Heart left ventricle (tissue), 16 donors: Measurements from ENCODE around the gene RTBDN. TPM values are rescaled to one million over a fixed set of nuclear protein-coding genes. Genes with fewer than 3 reads are reported as not detected.
A peak's percentile ranks its signal among the peaks of the same experiment; 100 is the strongest.

Experiments used
- ATAC-seq, 4 donors: fragments of 200-7000 bp; cut with Tn5 transposase; one replicate each; pipeline ENCODE4 v1.9.1; 2020 to 2022; ENCODE audit warnings: moderate library complexity in 4 of 4, mild to moderate bottlenecking in 3 of 4, moderate number of reproducible peaks in 1 of 4
- DNase-seq, 5 donors: peaks; one replicate each; pipeline ENCODE4 v3.0.0-alpha.2; 2020
- H3K27ac ChIP-seq, 12 donors: fragments of 200-600 bp; sonication (generic) in 4 of 12; one replicate each; pipeline versions ENCODE4 v1.5.0 to v1.8.0; 2016 to 2022; ENCODE audit warnings: mild to moderate bottlenecking in 2 of 12
- H3K27me3 ChIP-seq, 9 donors: fragments of 200-600 bp; sonication (generic) in 2 of 9; one replicate each; pipeline versions ENCODE4 v1.5.1 to v1.8.0; 2016 to 2022; ENCODE audit warnings: mild to moderate bottlenecking in 3 of 9
- H3K36me3 ChIP-seq, 9 donors: fragments of 200-600 bp; sonication (generic) in 2 of 9; one replicate each; pipeline versions ENCODE4 v1.5.0 to v1.8.0; 2018 to 2022; ENCODE audit warnings: mild to moderate bottlenecking in 2 of 9
- H3K4me1 ChIP-seq, 12 donors: fragments of 200-600 bp; sonication (generic) in 4 of 12; one replicate each; pipeline versions ENCODE4 v1.5.0 to v1.8.0; 2016 to 2022; ENCODE audit warnings: mild to moderate bottlenecking in 3 of 12
- H3K4me3 ChIP-seq, 12 donors: fragments of 200-600 bp; sonication (generic) in 4 of 12; one replicate each; pipeline versions ENCODE4 v1.5.0 to v1.8.0; 2017 to 2022; ENCODE audit warnings: mild to moderate bottlenecking in 9 of 12, moderate library complexity in 4 of 12
- H3K9me3 ChIP-seq, 12 donors: fragments of 200-600 bp; sonication (generic) in 4 of 12; one replicate each; pipeline versions ENCODE4 v1.5.0 to v1.8.0; 2016 to 2022; ENCODE audit warnings: mild to moderate bottlenecking in 1 of 12
- CTCF ChIP-seq, 12 donors: fragments of 200-600 bp; sonication (generic) in 4 of 12; IDR thresholded peaks; one replicate each; pipeline versions ENCODE4 v1.5.0 to v1.8.0; 2018 to 2022; ENCODE audit warnings: antibody characterized with exemption in 12 of 12, mild to moderate bottlenecking in 5 of 12
- POLR2A ChIP-seq, 2 donors: fragments of 450-650 bp; IDR thresholded peaks; one replicate each; pipeline ENCODE4 v1.6.1; 2017; ENCODE audit warnings: antibody characterized with exemption in 2 of 2, mild to moderate bottlenecking in 2 of 2, moderate library complexity in 2 of 2
- WGBS, 4 donors: extraction: QIAGEN DNeasy Blood & Tissue Kit in 2 of 4; methylation state at CpG; one replicate each; pipeline versions ENCODE4 v1.1.5 to v1.1.7; 2013 to 2018; 5-methylcytosine and 5-hydroxymethylcytosine counted together
- intact Hi-C, 10 donors: fragments of 100-400 bp; cut with DNase I; formaldehyde crosslinking; loops; one replicate each; pipeline versions ENCODE4 v1.11.1 to v1.14.2; 2022
- microRNA-seq, 4 donors: library from miRNA; unstranded; fragments of <30 nt; microRNA quantifications; one replicate each; pipeline versions ENCODE4 to v1.2.0, GENCODE V29; 2017 to 2020
- polyA plus RNA-seq, 2 donors: library from polyadenylated mRNA; stranded (reverse); fragments of 200-250 nt; gene quantifications; one replicate each; pipeline ENCODE4 v1.2.3, GENCODE V29; 2013
- total RNA-seq, 9 donors: library from RNA; depleted of rRNA in 2 of 9; stranded (reverse); fragments of >200 nt in 2 of 9; fragmentation: NEBNext Ultra II Directional in 3 of 9; extraction: Animal tissue kit (Norgen Biotek cat#: 25700) in 3 of 9; gene quantifications; one replicate each; pipeline versions ENCODE4 v1.1.0 to v1.2.4, GENCODE V29; 2016 to 2023
- donor health status: ischemic (EF 13 %, LVEDD 7.1; RV severe dilation, severe dysfunction).
- donor health status: healthy with polysubstance abuse.
- donor health status: DM: no; HTN: yes; CAD: no.
- donor health status: DM: no; HTN: no; CAD: no.
- donor health status: ischemic (EF 25% LVEDD 6.9; RV normal size, moderate dysfunction).
- donor health status: ischemic (EF 25% LVEDD 5.7; RV mildly dilated, moderate dysfunction).
- donor health status: healthy.
- donor health status: DM: yes; HTN: yes; CAD: no.
- donor health status: ischemic (EF 35%, LVEDD 5.7; RV mildly dilated, moderate dysfunction).
- donor health status: nonischemic (EF 11% LVEDD 7.7; RV severe dilation, severe dysfunction).
- donor health status: DM: yes; HTN: yes; CAD: no.
- donor health status: PGD.
- donor health status: ischemic (EF 29% LVEDD 5.4; RV normal size, mild dysfunction).
- donor health status: nonischemic (EF 23%, LVEDD 6.1; RV moderate dilation, normal function).

Gene RTBDN
- total and polyA plus RNA-seq, 11 donors, result not detected

- H3K4me3 ChIP-seq, result peak overlapping the region; percentile 41 to 83 (median 68)
- WGBS, 4 donors, result 3 to 4% (median 4%) methylated on average over 32 to 44 of the region's 44 CpGs
- H3K27ac ChIP-seq, result peak overlapping the region; percentile 78 to 99 (median 94)
- H3K27me3 ChIP-seq, result no peaks in the 10 kb centered on the region
- ATAC-seq (peak; percentile 27 to 60 (median 43)), DNase-seq (peak; percentile 84 to 90 (median 86))
- H3K36me3 ChIP-seq, result peaks cover 0 to 2% (median 0%) of the 10 kb centered on the region in 9 donors
- TF ChIP-seq CTCF (IDR thresholded peaks at IDR 0.05), result no peak
- peak in 1 of 2 donors; percentile 54 for TF ChIP-seq POLR2A (IDR thresholded peaks at IDR 0.05)
- no peaks in the 10 kb centered on the region for H3K9me3 ChIP-seq
- peaks cover 0 to 64% (median 51%) of the 10 kb centered on the region in 12 donors for H3K4me1 ChIP-seq
- intact Hi-C loops, result loop anchor here in 1 of 10 donors (2.0 kb wide), 1 partner anchor 15 kb away; no protein-coding TSS in a partner anchor
These were observed 56.1 kb downstream of the RTBDN start for GRCh38 chr19:12778017-12778904.

GRCh38 chr19:12777217-12778016 lies 57.0 kb downstream of the RTBDN start:
- 10 to 12% (median 11%) methylated on average over 43 of the region's 43 CpGs for WGBS, 4 donors
- Histone ChIP-seq H3K4me3 (peak overlapping the region; percentile 41 to 83 (median 68)), H3K27me3 (no peaks in the 10 kb centered on the region), H3K4me1 (peaks cover 0 to 64% (median 49%) of the 10 kb centered on the region in 12 donors), H3K9me3 (no peaks in the 10 kb centered on the region), H3K27ac (peak overlapping the region; percentile 78 to 99 (median 94)), H3K36me3 (peaks cover 0 to 2% (median 0%) of the 10 kb centered on the region in 9 donors)
- DNase-seq, result peak; percentile 83 to 91 (median 87)
- TF ChIP-seq POLR2A (IDR thresholded peaks at IDR 0.05), result peak in 1 of 2 donors; percentile 15
- peak; percentile 93 to 98 (median 97) for TF ChIP-seq CTCF (IDR thresholded peaks at IDR 0.05)
- intact Hi-C loops, result loop anchor here (1.0 to 2.0 kb wide), 4 partner anchors 15 to 19 kb away; no protein-coding TSS in a partner anchor
- peak; percentile 27 to 52 (median 40) for ATAC-seq

Small RNA genes lying within 50 kb of the gene (microRNA-seq; reads per million reads assigned to microRNA genes)
- gene MIR5684 (0 reads per million in 4 donors), gene MIR6794 (0 reads per million in 4 donors)

Other genes starting within 250 kb of the RTBDN start
- 1 to 10 TPM; 3.7 to 8.9 (median 5.3) TPM for gene ZNF490, start 223.8 kb downstream of the RTBDN start, total RNA-seq
- 1 to 10 TPM in 1 of 2 donors, under 1 TPM in 1; 0.91 to 1.1 TPM for gene ZNF490, start 223.8 kb downstream of the RTBDN start, polyA plus RNA-seq
- gene ZNF791, start 223.7 kb downstream of the RTBDN start, total RNA-seq, result 10 to 100 TPM in 8 of 9 donors, 1 to 10 TPM in 1; 9.4 to 22.6 (median 14.3) TPM
- 1 to 10 TPM; 6.1 to 6.9 TPM for gene ZNF791, start 223.7 kb downstream of the RTBDN start, polyA plus RNA-seq
- gene MAN2B1, start 167.8 kb downstream of the RTBDN start, total RNA-seq, result 100 to 1,000 TPM in 1 of 9 donors, 10 to 100 TPM in 8; 16.0 to 135 (median 30.7) TPM
- gene MAN2B1, start 167.8 kb downstream of the RTBDN start, polyA plus RNA-seq, result 10 to 100 TPM; 18.6 to 23.0 TPM
- gene WDR83, start 167.8 kb downstream of the RTBDN start, total RNA-seq, result 1 to 10 TPM; 6.0 to 9.2 (median 7.8) TPM
- gene WDR83, start 167.8 kb downstream of the RTBDN start, polyA plus RNA-seq, result 10 to 100 TPM; 12.3 to 13.0 TPM
- gene DHPS, start 152.7 kb downstream of the RTBDN start, total RNA-seq, result 100 to 1,000 TPM in 1 of 9 donors, 10 to 100 TPM in 8; 47.6 to 121 (median 54.6) TPM
- gene DHPS, start 152.7 kb downstream of the RTBDN start, polyA plus RNA-seq, result 10 to 100 TPM; 57.2 to 57.6 TPM
- not detected for gene GNG14, start 146.6 kb downstream of the RTBDN start, total RNA-seq
- not detected for gene GNG14, start 146.6 kb downstream of the RTBDN start, polyA plus RNA-seq
- gene FBXW9, start 137.9 kb downstream of the RTBDN start, total RNA-seq, result 1 to 10 TPM; 1.5 to 3.6 (median 2.4) TPM
- 1 to 10 TPM; 1.0 to 5.0 TPM for gene FBXW9, start 137.9 kb downstream of the RTBDN start, polyA plus RNA-seq
- 10 to 100 TPM; 33.7 to 57.4 (median 42.6) TPM for gene TNPO2, start 110.6 kb downstream of the RTBDN start, total RNA-seq
- gene TNPO2, start 110.6 kb downstream of the RTBDN start, polyA plus RNA-seq, result 10 to 100 TPM; 18.0 to 29.2 TPM
- 100 to 1,000 TPM in 6 of 9 donors, 10 to 100 TPM in 3; 90.4 to 305 (median 118) TPM for gene TRIR, start 99.9 kb downstream of the RTBDN start, total RNA-seq
- gene TRIR, start 99.9 kb downstream of the RTBDN start, polyA plus RNA-seq, result 100 to 1,000 TPM; 226 to 234 TPM
- gene GET3, start 97.1 kb downstream of the RTBDN start, total RNA-seq, result 10 to 100 TPM; 54.3 to 81.5 (median 61.8) TPM
- gene GET3, start 97.1 kb downstream of the RTBDN start, polyA plus RNA-seq, result 100 to 1,000 TPM in 1 of 2 donors, 10 to 100 TPM in 1; 76.3 to 133 TPM
- not detected for gene BEST2, start 82.8 kb downstream of the RTBDN start, total RNA-seq
- gene BEST2, start 82.8 kb downstream of the RTBDN start, polyA plus RNA-seq, result not detected
- 10 to 100 TPM; 45.5 to 90.1 (median 62.6) TPM for gene HOOK2, start 59.0 kb downstream of the RTBDN start, total RNA-seq
- gene HOOK2, start 59.0 kb downstream of the RTBDN start, polyA plus RNA-seq, result 10 to 100 TPM; 29.9 to 83.5 TPM
- 100 to 1,000 TPM in 4 of 9 donors, 10 to 100 TPM in 5; 19.6 to 205 (median 67.6) TPM for gene JUNB, start 43.1 kb downstream of the RTBDN start, total RNA-seq
- 10 to 100 TPM; 29.6 to 52.9 TPM for gene JUNB, start 43.1 kb downstream of the RTBDN start, polyA plus RNA-seq
- 1,000 to 10,000 TPM in 2 of 9 donors, 100 to 1,000 TPM in 7; 435 to 1,432 (median 684) TPM for gene PRDX2, start 32.8 kb downstream of the RTBDN start, total RNA-seq
- gene PRDX2, start 32.8 kb downstream of the RTBDN start, polyA plus RNA-seq, result 100 to 1,000 TPM; 544 to 645 TPM
- 1 to 10 TPM in 7 of 9 donors, not detected in 2; 1.2 to 6.8 (median 2.2) TPM for gene THSD8, start 32.5 kb downstream of the RTBDN start, total RNA-seq
- gene THSD8, start 32.5 kb downstream of the RTBDN start, polyA plus RNA-seq, result 1 to 10 TPM in 1 of 2 donors, under 1 TPM in 1; 0.35 to 3.2 TPM
- gene RNASEH2A, start 28.0 kb downstream of the RTBDN start, total RNA-seq, result 1 to 10 TPM in 8 of 9 donors, under 1 TPM in 1; 0.63 to 7.6 (median 4.0) TPM
- 1 to 10 TPM; 1.3 to 8.6 TPM for gene RNASEH2A, start 28.0 kb downstream of the RTBDN start, polyA plus RNA-seq
- 1 to 10 TPM in 2 of 9 donors, under 1 TPM in 4, not detected in 3; 0.27 to 1.7 (median 0.31) TPM for gene MAST1, start 3.9 kb upstream of the RTBDN start, total RNA-seq
- under 1 TPM; 0.15 to 0.37 TPM for gene MAST1, start 3.9 kb upstream of the RTBDN start, polyA plus RNA-seq
- gene DNASE2, start 46.9 kb upstream of the RTBDN start, total RNA-seq, result 10 to 100 TPM; 15.9 to 41.1 (median 23.3) TPM
- 10 to 100 TPM; 11.7 to 31.7 TPM for gene DNASE2, start 46.9 kb upstream of the RTBDN start, polyA plus RNA-seq
- under 1 TPM in 2 of 9 donors, not detected in 7; 0.19 to 0.25 TPM for gene KLF1, start 52.6 kb upstream of the RTBDN start, total RNA-seq
- gene KLF1, start 52.6 kb upstream of the RTBDN start, polyA plus RNA-seq, result not detected
- gene GCDH, start 56.6 kb upstream of the RTBDN start, total RNA-seq, result 100 to 1,000 TPM in 1 of 9 donors, 10 to 100 TPM in 8; 29.8 to 105 (median 46.7) TPM
- 100 to 1,000 TPM in 1 of 2 donors, 10 to 100 TPM in 1; 28.7 to 107 TPM for gene GCDH, start 56.6 kb upstream of the RTBDN start, polyA plus RNA-seq
- under 1 TPM in 1 of 9 donors, not detected in 8; 0.24 TPM for gene SYCE2, start 84.7 kb upstream of the RTBDN start, total RNA-seq
- gene SYCE2, start 84.7 kb upstream of the RTBDN start, polyA plus RNA-seq, result under 1 TPM in 1 of 2 donors, not detected in 1; 0.06 TPM
- gene FARSA, start 99.1 kb upstream of the RTBDN start, total RNA-seq, result 10 to 100 TPM; 35.0 to 49.6 (median 40.6) TPM
- gene FARSA, start 99.1 kb upstream of the RTBDN start, polyA plus RNA-seq, result 100 to 1,000 TPM in 1 of 2 donors, 10 to 100 TPM in 1; 37.3 to 104 TPM
- gene CALR, start 104.0 kb upstream of the RTBDN start, total RNA-seq, result 100 to 1,000 TPM; 231 to 816 (median 380) TPM
- gene CALR, start 104.0 kb upstream of the RTBDN start, polyA plus RNA-seq, result 100 to 1,000 TPM; 227 to 771 TPM
- 100 to 1,000 TPM; 130 to 272 (median 161) TPM for gene RAD23A, start 111.3 kb upstream of the RTBDN start, total RNA-seq
- 100 to 1,000 TPM; 186 to 212 TPM for gene RAD23A, start 111.3 kb upstream of the RTBDN start, polyA plus RNA-seq
- gene GADD45GIP1, start 122.6 kb upstream of the RTBDN start, total RNA-seq, result 10 to 100 TPM; 17.2 to 63.6 (median 27.2) TPM
- 100 to 1,000 TPM in 1 of 2 donors, 10 to 100 TPM in 1; 64.9 to 119 TPM for gene GADD45GIP1, start 122.6 kb upstream of the RTBDN start, polyA plus RNA-seq
- 10 to 100 TPM in 4 of 9 donors, 1 to 10 TPM in 5; 2.9 to 13.6 (median 9.0) TPM for gene DAND5, start 135.0 kb upstream of the RTBDN start, total RNA-seq
- 1 to 10 TPM; 1.4 to 4.7 TPM for gene DAND5, start 135.0 kb upstream of the RTBDN start, polyA plus RNA-seq
- gene NFIX, start 160.9 kb upstream of the RTBDN start, total RNA-seq, result 100 to 1,000 TPM in 8 of 9 donors, 10 to 100 TPM in 1; 81.4 to 147 (median 122) TPM
- 10 to 100 TPM; 42.1 to 55.2 TPM for gene NFIX, start 160.9 kb upstream of the RTBDN start, polyA plus RNA-seq